GM23338 (cell line): ENCODE data around the gene CRYBG2. TPM values are rescaled to one million over a fixed set of nuclear protein-coding genes. Genes with fewer than 3 reads are reported as not detected.

Source experiments
- ATAC-seq: fragments of 200-7000 bp; cut with Tn5 transposase; 3 replicates; pipeline ENCODE4 v1.9.1; 2020
- DNase-seq: peaks from one replicate; pipeline ENCODE4 v3.0.0-alpha.2; 2015; ENCODE audit warnings: low spot score
- H2AFZ ChIP-seq: fragments of 200-600 bp; sonication (generic); 2 replicates; pipeline ENCODE4 v1.8.0; 2016; ENCODE audit warnings: antibody characterized with exemption, mild to moderate bottlenecking, moderate library complexity
- H3F3A ChIP-seq: fragments of 200-600 bp; sonication (generic); replicated peaks from 2 replicates; pipeline ENCODE4 v1.8.0; 2017; ENCODE audit warnings: antibody characterized with exemption, mixed run types, low read depth
- H3K27ac ChIP-seq: fragments of 200-600 bp; sonication (generic); 2 replicates; pipeline ENCODE4 v1.6.1; 2016; ENCODE audit warnings: low read depth
- H3K27me3 ChIP-seq: fragments of 200-600 bp; sonication (generic); 2 replicates; pipeline ENCODE4 v1.8.0; 2016; ENCODE audit warnings: mild to moderate bottlenecking, mixed run types, moderate library complexity; ENCODE audit not compliant: insufficient read depth
- H3K36me3 ChIP-seq: fragments of 200-600 bp; sonication (generic); 2 replicates; pipeline ENCODE4 v1.8.0; 2016; ENCODE audit warnings: mild to moderate bottlenecking; ENCODE audit not compliant: insufficient read depth
- H3K4me1 ChIP-seq: fragments of 200-600 bp; sonication (generic); 2 replicates; pipeline ENCODE4 v1.8.0; 2016; ENCODE audit warnings: mild to moderate bottlenecking, moderate library complexity; ENCODE audit not compliant: insufficient read depth
- H3K4me2 ChIP-seq: fragments of 200-600 bp; sonication (generic); 2 replicates; pipeline ENCODE4 v1.7.1; 2017; ENCODE audit warnings: mixed run types
- H3K4me3 ChIP-seq: fragments of 200-600 bp; sonication (generic); 2 replicates; pipeline ENCODE4 v1.6.1; 2016; ENCODE audit warnings: mixed run types
- H3K79me2 ChIP-seq: fragments of 200-600 bp; sonication (generic); replicated peaks from 2 replicates; pipeline ENCODE4 v1.8.0; 2017; ENCODE audit warnings: mild to moderate bottlenecking; ENCODE audit not compliant: insufficient read depth
- H3K9me2 ChIP-seq: fragments of 200-600 bp; sonication (generic); 2 replicates; pipeline ENCODE4 v1.8.0; 2017; ENCODE audit not compliant: insufficient read depth
- H4K20me1 ChIP-seq: fragments of 200-600 bp; sonication (generic); replicated peaks from 2 replicates; pipeline ENCODE4 v1.8.0; 2017; ENCODE audit warnings: mild to moderate bottlenecking; ENCODE audit not compliant: insufficient read depth
- H3K27ac Mint-ChIP-seq: 2 replicates; pipeline ENCODE4 v1.8.0; 2020; ENCODE audit warnings: inconsistent platforms, mild to moderate bottlenecking, moderate library complexity, mixed read lengths
- H3K27me3 Mint-ChIP-seq: 3 replicates; pipeline ENCODE4 v1.8.0; 2022; ENCODE audit warnings: low read depth, mild to moderate bottlenecking, moderate library complexity, mixed read lengths, inconsistent platforms; ENCODE audit not compliant: insufficient read depth, poor library complexity
- H3K36me3 Mint-ChIP-seq: 3 replicates; pipeline ENCODE4 v1.8.0; 2021; ENCODE audit warnings: low read depth, mild to moderate bottlenecking, inconsistent platforms, moderate library complexity, mixed read lengths
- H3K4me1 Mint-ChIP-seq: 3 replicates; pipeline ENCODE4 v1.8.0; 2020; ENCODE audit warnings: mild to moderate bottlenecking, inconsistent platforms, mixed read lengths
- H3K4me3 Mint-ChIP-seq: 3 replicates; pipeline ENCODE4 v1.8.0; 2021; ENCODE audit warnings: moderate library complexity, mild to moderate bottlenecking, inconsistent platforms, mixed read lengths
- H3K9me3 Mint-ChIP-seq: 3 replicates; pipeline ENCODE4 v1.8.0; 2020; ENCODE audit warnings: moderate library complexity, mild to moderate bottlenecking, inconsistent platforms, mixed read lengths
- CTCF ChIP-seq, 2 experiments: fragments of 200-600 bp in 1 of 2; sonication (generic) in 1 of 2; conservative IDR thresholded peaks; 2 replicates each; pipeline versions ENCODE4 v1.5.1 to v1.6.1; 2016 to 2017; ENCODE audit warnings: antibody characterized with exemption in 2 of 2, low read depth in 2 of 2, mild to moderate bottlenecking in 2 of 2, moderate library complexity in 1 of 2
- EZH2 ChIP-seq: fragments of 200-600 bp; sonication (generic); IDR thresholded peaks from one replicate; pipeline ENCODE4 v1.8.0; 2017; ENCODE audit warnings: antibody characterized with exemption, mild to moderate bottlenecking, low read depth; ENCODE audit not compliant: unreplicated experiment
- EZH2phosphoT487 ChIP-seq: fragments of 200-600 bp; sonication (generic); IDR thresholded peaks from one replicate; pipeline ENCODE4 v1.8.1; 2018; ENCODE audit warnings: antibody characterized with exemption; ENCODE audit not compliant: unreplicated experiment
- STAT1 ChIP-seq: IDR thresholded peaks from one replicate; pipeline ENCODE4 v1.6.1; 2016; ENCODE audit warnings: antibody characterized with exemption; ENCODE audit not compliant: unreplicated experiment
- polyA plus RNA-seq: library from polyadenylated mRNA; unstranded; fragments of >200 nt; fragmentation: Nextera tagmentation; extraction: Ambion mirVana; gene quantifications from 2 replicates; pipeline ENCODE4 v1.2.1, GENCODE V29; 2016
- total RNA-seq: library from RNA; depleted of rRNA; stranded (reverse); fragments of >200 nt; shearing (Covaris generic); gene quantifications from 2 replicates; pipeline ENCODE4 v1.2.3, GENCODE V29; 2014
- TF ChIP-seq, protein P1 (sequence below): IDR thresholded peaks from one replicate; pipeline ENCODE4 v1.6.1; 2018; ENCODE audit warnings: antibody characterized with exemption; ENCODE audit not compliant: unreplicated experiment

The CRYBG2 gene
- total and polyA plus RNA-seq, 2 experiments from 2014 or later: 17.6 to 18.4 TPM

GRCh38 chr1:26361605-26362122 is 7.7 kb upstream of the CRYBG2 start (continued):
- TF ChIP-seq CTCF (conservative IDR thresholded peaks at IDR 0.05; ENCODE audit: low read depth in 2 of 2): peak in 1 of 2 experiments; percentile 28; a peak in 1 of 4 replicates
- no peak for TF ChIP-seq STAT1
- TF ChIP-seq, protein P1, sequence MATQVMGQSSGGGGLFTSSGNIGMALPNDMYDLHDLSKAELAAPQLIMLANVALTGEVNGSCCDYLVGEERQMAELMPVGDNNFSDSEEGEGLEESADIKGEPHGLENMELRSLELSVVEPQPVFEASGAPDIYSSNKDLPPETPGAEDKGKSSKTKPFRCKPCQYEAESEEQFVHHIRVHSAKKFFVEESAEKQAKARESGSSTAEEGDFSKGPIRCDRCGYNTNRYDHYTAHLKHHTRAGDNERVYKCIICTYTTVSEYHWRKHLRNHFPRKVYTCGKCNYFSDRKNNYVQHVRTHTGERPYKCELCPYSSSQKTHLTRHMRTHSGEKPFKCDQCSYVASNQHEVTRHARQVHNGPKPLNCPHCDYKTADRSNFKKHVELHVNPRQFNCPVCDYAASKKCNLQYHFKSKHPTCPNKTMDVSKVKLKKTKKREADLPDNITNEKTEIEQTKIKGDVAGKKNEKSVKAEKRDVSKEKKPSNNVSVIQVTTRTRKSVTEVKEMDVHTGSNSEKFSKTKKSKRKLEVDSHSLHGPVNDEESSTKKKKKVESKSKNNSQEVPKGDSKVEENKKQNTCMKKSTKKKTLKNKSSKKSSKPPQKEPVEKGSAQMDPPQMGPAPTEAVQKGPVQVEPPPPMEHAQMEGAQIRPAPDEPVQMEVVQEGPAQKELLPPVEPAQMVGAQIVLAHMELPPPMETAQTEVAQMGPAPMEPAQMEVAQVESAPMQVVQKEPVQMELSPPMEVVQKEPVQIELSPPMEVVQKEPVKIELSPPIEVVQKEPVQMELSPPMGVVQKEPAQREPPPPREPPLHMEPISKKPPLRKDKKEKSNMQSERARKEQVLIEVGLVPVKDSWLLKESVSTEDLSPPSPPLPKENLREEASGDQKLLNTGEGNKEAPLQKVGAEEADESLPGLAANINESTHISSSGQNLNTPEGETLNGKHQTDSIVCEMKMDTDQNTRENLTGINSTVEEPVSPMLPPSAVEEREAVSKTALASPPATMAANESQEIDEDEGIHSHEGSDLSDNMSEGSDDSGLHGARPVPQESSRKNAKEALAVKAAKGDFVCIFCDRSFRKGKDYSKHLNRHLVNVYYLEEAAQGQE: no peak

GRCh38 chr1:26360807-26361604 is 7.1 kb upstream of the CRYBG2 start:
- DNase-seq: no peak
- peak overlapping the region; percentile 98 for H2AFZ ChIP-seq
- H3K27ac Mint-ChIP-seq: no peak overlapping the region
- peaks cover 15% of the 10 kb centered on the region for H3K4me1 ChIP-seq
- H3K36me3 ChIP-seq: no peaks in the 10 kb centered on the region
- no peaks in the 10 kb centered on the region for H3K79me2 ChIP-seq
- H3K4me3 Mint-ChIP-seq: peak overlapping the region; percentile 81
- peak overlapping the region; percentile 90 for H3K4me2 ChIP-seq
- H3K27ac ChIP-seq: no peak overlapping the region
- ATAC-seq: no peak; the same call in 2 of the 3 replicates
- H3K36me3 Mint-ChIP-seq: no peaks in the 10 kb centered on the region
- H4K20me1 ChIP-seq: no peaks in the 10 kb centered on the region
- TF ChIP-seq EZH2phosphoT487 (no peak), STAT1 (no peak), CTCF (conservative IDR thresholded peaks at IDR 0.05; ENCODE audit: low read depth in 2 of 2) (no peak), EZH2 (no peak)
- peaks cover 42% of the 10 kb centered on the region for H3K27me3 ChIP-seq
- no peaks in the 10 kb centered on the region for H3K9me3 Mint-ChIP-seq
- H3F3A ChIP-seq: peaks cover 16% of the 10 kb centered on the region; the same call in 1 of the 2 replicates
- peaks cover 39% of the 10 kb centered on the region for H3K4me1 Mint-ChIP-seq
- peaks cover 41% of the 10 kb centered on the region for H3K27me3 Mint-ChIP-seq
- no peaks in the 10 kb centered on the region for H3K9me2 ChIP-seq
- H3K4me3 ChIP-seq: peak overlapping the region; percentile 84
